GM12878 (cell line): Measurements from ENCODE around the gene RNASE9. TPM values are rescaled to one million over a fixed set of nuclear protein-coding genes. Genes with fewer than 3 reads are reported as not detected.
A peak's percentile ranks its signal among the peaks of the same experiment; 100 is the strongest.

ENCODE experiments used
- ATF2 ChIP-seq: IDR thresholded peaks from 2 replicates; pipeline ENCODE4 v1.6.1; 2012; ENCODE audit warnings: low read length, inconsistent platforms
- CEBPZ ChIP-seq: fragments of 150-350 bp; IDR thresholded peaks from 2 replicates; pipeline ENCODE4 v1.6.1; 2016; ENCODE audit warnings: low read depth, low read length
- CREB1 ChIP-seq: IDR thresholded peaks from 2 replicates; pipeline ENCODE4 v1.6.1; 2012; ENCODE audit warnings: low read depth, mild to moderate bottlenecking, inconsistent platforms
- E2F8 ChIP-seq: fragments of 450-650 bp; IDR thresholded peaks from 2 replicates; pipeline ENCODE4 v1.6.1; 2018; ENCODE audit warnings: mild to moderate bottlenecking, low read depth, moderate library complexity; ENCODE audit not compliant: partially characterized antibody
- ELK1 ChIP-seq: IDR thresholded peaks from 2 replicates; pipeline ENCODE4 v1.6.1; 2012; ENCODE audit warnings: low read depth, low read length, improper control_type of control experiment
- ESRRA ChIP-seq: IDR thresholded peaks from 2 replicates; pipeline ENCODE4 v1.6.1; 2012; ENCODE audit warnings: mild to moderate bottlenecking, low read length, improper control_type of control experiment
- GABPA ChIP-seq: IDR thresholded peaks from 2 replicates; pipeline ENCODE4 v1.6.1; 2014; ENCODE audit warnings: antibody characterized with exemption, low read depth, mild to moderate bottlenecking, inconsistent platforms
- MTA2 ChIP-seq: fragments of 450-650 bp; IDR thresholded peaks from 2 replicates; pipeline ENCODE4 v1.6.1; 2016; ENCODE audit warnings: low read depth, mild to moderate bottlenecking, moderate library complexity
- MYB ChIP-seq: fragments of 150-350 bp; IDR thresholded peaks from 2 replicates; pipeline ENCODE4 v1.6.1; 2014; ENCODE audit warnings: mild to moderate bottlenecking, low read depth, low read length, borderline replicate concordance
- NFIC ChIP-seq: IDR thresholded peaks from 2 replicates; pipeline ENCODE4 v1.6.1; 2012; ENCODE audit warnings: low read depth, mild to moderate bottlenecking, inconsistent platforms, low read length, moderate library complexity
- NR2C2 ChIP-seq: IDR thresholded peaks from 2 replicates; pipeline ENCODE4 v1.6.1; 2011; ENCODE audit warnings: borderline replicate concordance, low read depth; ENCODE audit not compliant: control insufficient read depth, insufficient read length
- NR2F1 ChIP-seq: fragments of 450-650 bp; conservative IDR thresholded peaks from 2 replicates; pipeline ENCODE4 v1.6.1; 2017; ENCODE audit warnings: mild to moderate bottlenecking
- PBX3 ChIP-seq: IDR thresholded peaks from 2 replicates; pipeline ENCODE4 v1.6.1; 2011; ENCODE audit warnings: mild to moderate bottlenecking, low read depth, low read length, moderate library complexity; ENCODE audit not compliant: insufficient replicate concordance
- RB1 ChIP-seq: fragments of 450-650 bp; formaldehyde crosslinking; IDR thresholded peaks from 2 replicates; pipeline ENCODE4 v1.6.1; 2017; ENCODE audit warnings: mild to moderate bottlenecking, borderline replicate concordance
- SUZ12 ChIP-seq: fragments of 200-600 bp; sonication (generic); IDR thresholded peaks from one replicate; pipeline ENCODE4 v1.6.1; 2018; ENCODE audit warnings: antibody characterized with exemption, mild to moderate bottlenecking; ENCODE audit not compliant: unreplicated experiment
- TCF12 ChIP-seq: IDR thresholded peaks from 2 replicates; pipeline ENCODE4 v1.6.1; 2011; ENCODE audit warnings: low read depth, mild to moderate bottlenecking, low read length
- ZNF24 ChIP-seq: fragments of 450-650 bp; IDR thresholded peaks from 2 replicates; pipeline ENCODE4 v1.6.1; 2017; ENCODE audit warnings: antibody characterized with exemption, mild to moderate bottlenecking
- ZNF274 ChIP-seq: IDR thresholded peaks from one replicate; pipeline ENCODE4 v1.8.0; 2011; ENCODE audit not compliant: insufficient read length, insufficient read depth
- polyA plus RNA-seq, 11 experiments: library from polyadenylated mRNA; depleted of rRNA in 4 of 11; unstranded in 6 of 11; stranded (reverse) in 5 of 11; fragments of >200 nt; fragmentation: Nextera tagmentation in 4 of 11; fragmentation: Illumina TruSeq in 1 of 11; extraction: Ambion mirVana in 4 of 11; extraction: Trizol in 1 of 11; gene quantifications; 1 replicate in 1 of 11; 2 replicates in 10 of 11; pipeline versions ENCODE4 v1.2.1 to v1.2.3, GENCODE V29; 2011 to 2016; ENCODE audit warnings: inconsistent platforms in 2 of 11, missing spikeins in 2 of 11, low read depth in 1 of 11
- total RNA-seq, 4 experiments: library from RNA; depleted of rRNA in 3 of 4; stranded (reverse); fragments of >200 nt in 3 of 4; fragmentation: Illumina TruSeq in 1 of 4; extraction: Trizol in 1 of 4; gene quantifications; 2 replicates each; pipeline versions ENCODE4 v1.2.1 to v1.2.3, GENCODE V29; 2013 to 2021

The RNASE9 gene
- total and polyA plus RNA-seq, 10 of the 15 experiments (the other 5 are each of a cell fraction or from before 2014, with no cell fraction given): not detected

- no peak for TF ChIP-seq PBX3
- peak; percentile 24; the same call in 1 of the 2 replicates for TF ChIP-seq CREB1
- TF ChIP-seq E2F8: no peak
- no peak for TF ChIP-seq ATF2
- peak; percentile 99 for TF ChIP-seq ZNF24
- TF ChIP-seq NR2C2: no peak
- TF ChIP-seq CEBPZ: no peak
- TF ChIP-seq ESRRA: no peak
- no peak for TF ChIP-seq SUZ12
- TF ChIP-seq NR2F1: no peak
- TF ChIP-seq MTA2: no peak
- TF ChIP-seq ELK1: no peak
- TF ChIP-seq TCF12: no peak
- TF ChIP-seq MYB: no peak
- TF ChIP-seq GABPA: peak; percentile 42; the same call in 1 of the 2 replicates
- 0 out of 2 replicates have a peak, but pooled peaks have one; percentile 20 for TF ChIP-seq RB1
- no peak for TF ChIP-seq ZNF274
- TF ChIP-seq NFIC: no peak
Observed at GRCh38 chr14:20610002-20610765, 49.3 kb upstream of the RNASE9 start (continued).
